HG03103 (cell line): ENCODE data around the gene BPI.
"Not testable (repeated sequence)": the region's sequence is repeated elsewhere in the genome, so short reads cannot be mapped to it uniquely, and the experiment has no call there.

Source experiments
- ATAC-seq: cut with Tn5 transposase; IDR thresholded peaks from one replicate; pipeline ENCODE4 v1.9.1; 2021; ENCODE audit warnings: low read depth; ENCODE audit not compliant: unreplicated experiment

BPI gene

GRCh38 chr20:38303908-38304379, at the start of gene BPI:
BPI (plus strand) TSS chr20:38304156; CDS start chr20:38304224, 68 bp downstream.
- no peak for ATAC-seq

- not testable (repeated sequence) for ATAC-seq
Measured at GRCh38 chr20:38254621-38255020, 49.3 kb upstream of the BPI start.

- ATAC-seq, result no peak
Measured at GRCh38 chr20:38255393-38255792, 48.6 kb upstream of the BPI start.

GRCh38 chr20:38256021-38256420, 47.9 kb upstream of the BPI start:
- ATAC-seq, result no peak

- ATAC-seq, result no peak
Measured at GRCh38 chr20:38256966-38257365, 47.0 kb upstream of the BPI start.

- no peak for ATAC-seq
Measured at GRCh38 chr20:38258545-38259215, 45.3 kb upstream of the BPI start.

- no peak for ATAC-seq
Measured at GRCh38 chr20:38260025-38260377, 44.0 kb upstream of the BPI start.

- ATAC-seq, result no peak
Measured at GRCh38 chr20:38260378-38261053, 43.4 kb upstream of the BPI start, which contains the start of gene KIAA1755. KIAA1755 (minus strand) TSS chr20:38260735; CDS start chr20:38260500, 235 bp downstream.

GRCh38 chr20:38261054-38261390, 42.9 kb upstream of the BPI start:
- no peak for ATAC-seq

GRCh38 chr20:38262931-38263330, 41.0 kb upstream of the BPI start:
- no peak for ATAC-seq

GRCh38 chr20:38266426-38266825, 37.5 kb upstream of the BPI start:
- ATAC-seq, result no peak

- ATAC-seq, result no peak
Measured at GRCh38 chr20:38267296-38267695, 36.7 kb upstream of the BPI start.

- ATAC-seq, result no peak
Measured at GRCh38 chr20:38267901-38268514, 35.9 kb upstream of the BPI start.

- no peak for ATAC-seq
Measured at GRCh38 chr20:38269040-38269439, 34.9 kb upstream of the BPI start.

- ATAC-seq, result no peak
Measured at GRCh38 chr20:38269715-38270114, 34.2 kb upstream of the BPI start.

GRCh38 chr20:38270869-38271605, 32.9 kb upstream of the BPI start:
- ATAC-seq, result no peak

- no peak for ATAC-seq
Measured at GRCh38 chr20:38271608-38272120, 32.3 kb upstream of the BPI start.

GRCh38 chr20:38272398-38272797, 31.6 kb upstream of the BPI start:
- no peak for ATAC-seq

- ATAC-seq, result no peak
Measured at GRCh38 chr20:38272961-38273360, 31.0 kb upstream of the BPI start.

GRCh38 chr20:38275815-38276550, 28.0 kb upstream of the BPI start:
- ATAC-seq, result no peak
